GM12878 (cell line): ENCODE data around the gene ATF6. TPM values are rescaled to one million over a fixed set of nuclear protein-coding genes. Genes with fewer than 3 reads are reported as not detected.

Experiments
- ATAC-seq: fragments of 200-7000 bp; cut with Tn5 transposase; 3 replicates; pipeline ENCODE4 v1.9.1; 2020; ENCODE audit warnings: mild to moderate bottlenecking, moderate library complexity
- BruUV-seq: library from RNA; stranded (reverse); fragments of 400-500 nt; replicated peaks from 2 replicates; lab custom pipeline; 2021; lab: Mats Ljungman, UMichigan
- CTCF ChIA-PET: fragments of 300-600 bp; sonication (Branson Sonifier 250); formaldehyde crosslinking; extraction: SDS; loops from one replicate; lab custom pipeline; 2021; ENCODE audit warnings: inconsistent platforms; lab: Yijun Ruan, JAX
- POLR2A ChIA-PET: fragments of 350-600 bp; formaldehyde crosslinking; extraction: SDS; loops from one replicate; lab custom pipeline; 2021; ENCODE audit warnings: inconsistent platforms; lab: Charles Lee
- RAD21 ChIA-PET: fragments of 300-600 bp; sonication (Branson Sonifier 250); formaldehyde crosslinking; loops from one replicate; lab custom pipeline; 2023; ENCODE audit warnings: antibody characterized with exemption; ENCODE audit not compliant: unreplicated experiment; lab: Charles Lee
- SMC1A ChIA-PET: fragments of 300-600 bp; sonication (Branson Sonifier 250); formaldehyde crosslinking; loops from one replicate; lab custom pipeline; 2023; ENCODE audit not compliant: unreplicated experiment, uncharacterized antibody; lab: Charles Lee
- DNase-seq: peaks from one replicate; pipeline ENCODE4 v3.0.0-alpha.2; 2011; ENCODE audit warnings: low read depth, low spot score
- FAIRE-seq: peaks from 3 replicates; lab custom pipeline; 2011; peaks lifted over from hg19 to GRCh38; lab: Jason Lieb, UNC
- H2AFZ ChIP-seq: 2 replicates; pipeline ENCODE4 v1.6.0; 2011; ENCODE audit warnings: low read depth, low read length, control low read depth; ENCODE audit not compliant: control insufficient read depth
- H3K27ac ChIP-seq: 2 replicates; pipeline ENCODE4 v1.5.1; 2011; ENCODE audit warnings: control low read depth; ENCODE audit not compliant: control insufficient read depth, insufficient read depth
- H3K27me3 ChIP-seq, 2 experiments: replicated peaks in 1 of 2; 2 replicates each; pipeline versions ENCODE4 v1.6.0 to v1.6.1; 2011; ENCODE audit warnings: low read length in 1 of 2; ENCODE audit not compliant: control insufficient read depth in 2 of 2, insufficient read depth in 2 of 2
- H3K36me3 ChIP-seq, 2 experiments: 2 replicates each; pipeline ENCODE4 v1.5.1; 2011; ENCODE audit warnings: low read length in 1 of 2; ENCODE audit not compliant: control insufficient read depth in 2 of 2, insufficient read depth in 2 of 2
- H3K4me1 ChIP-seq: 2 replicates; pipeline ENCODE4 v1.6.1; 2011; ENCODE audit warnings: mild to moderate bottlenecking, low read length, moderate library complexity, mixed read lengths; ENCODE audit not compliant: control insufficient read depth, insufficient read depth
- H3K4me2 ChIP-seq: 2 replicates; pipeline ENCODE4 v1.6.0; 2011; ENCODE audit warnings: control low read depth; ENCODE audit not compliant: control insufficient read depth, insufficient read depth
- H3K4me3 ChIP-seq: fragments of 200-600 bp; sonication (generic); 2 replicates; pipeline ENCODE4 v1.5.1; 2016
- H3K79me2 ChIP-seq: 2 replicates; pipeline ENCODE4 v1.6.0; 2011; ENCODE audit warnings: low read length; ENCODE audit not compliant: control insufficient read depth, insufficient read depth
- H3K9ac ChIP-seq: 2 replicates; pipeline ENCODE4 v1.8.0; 2011; ENCODE audit warnings: low read length, control low read depth, mixed read lengths; ENCODE audit not compliant: control insufficient read depth, insufficient read depth
- H3K9me3 ChIP-seq: replicated peaks from 3 replicates; pipeline ENCODE4 v1.5.1; 2011; ENCODE audit warnings: mild to moderate bottlenecking, low read length; ENCODE audit not compliant: control insufficient read depth, insufficient read depth
- H4K20me1 ChIP-seq: 2 replicates; pipeline ENCODE4 v1.6.0; 2011; ENCODE audit not compliant: control insufficient read depth, insufficient read depth
- BHLHE40 ChIP-seq, 2 experiments: fragments of 450-650 bp in 1 of 2; IDR thresholded peaks; 2 replicates each; pipeline ENCODE4 v1.6.1; 2011 to 2017; ENCODE audit warnings: low read depth in 2 of 2, borderline replicate concordance in 1 of 2, improper control_type of control experiment in 1 of 2, low read length in 1 of 2, mild to moderate bottlenecking in 1 of 2
- BMI1 ChIP-seq: fragments of 450-650 bp; IDR thresholded peaks from 2 replicates; pipeline ENCODE4 v1.6.1; 2016; ENCODE audit warnings: mild to moderate bottlenecking, moderate library complexity, borderline replicate concordance
- MYC ChIP-seq: IDR thresholded peaks from 2 replicates; pipeline ENCODE4 v1.6.1; 2011; ENCODE audit warnings: mild to moderate bottlenecking, low read length, moderate library complexity, inconsistent platforms; ENCODE audit not compliant: insufficient read depth, insufficient replicate concordance, insufficient read length, severe bottlenecking
- NR2C1 ChIP-seq: fragments of 450-650 bp; IDR thresholded peaks from 2 replicates; pipeline ENCODE4 v1.6.1; 2017; ENCODE audit warnings: antibody characterized with exemption, mild to moderate bottlenecking, moderate library complexity
- STAT1 ChIP-seq: fragments of 450-650 bp; conservative IDR thresholded peaks from 2 replicates; pipeline ENCODE4 v1.6.1; 2014; ENCODE audit warnings: antibody characterized with exemption, mild to moderate bottlenecking
- SUPT20H ChIP-seq: IDR thresholded peaks from 2 replicates; pipeline ENCODE4 v1.6.1; 2011; ENCODE audit warnings: low read depth, mild to moderate bottlenecking, low read length, moderate library complexity, borderline replicate concordance; ENCODE audit not compliant: control insufficient read depth
- TARDBP ChIP-seq: IDR thresholded peaks from 2 replicates; pipeline ENCODE4 v1.6.1; 2016; ENCODE audit warnings: borderline replicate concordance
- YY1 ChIP-seq: IDR thresholded peaks from 2 replicates; pipeline ENCODE4 v1.6.1; 2011; ENCODE audit warnings: low read depth, mild to moderate bottlenecking, low read length
- WGBS: methylation state at CpG from one replicate; pipeline ENCODE4 v1.1.6; 2016; ENCODE audit warnings: low lambda C conversion rate; ENCODE audit not compliant: insufficient replicate concordance, insufficient coverage; ENCODE audit errors: missing lambda C conversion rate; 5-methylcytosine and 5-hydroxymethylcytosine counted together
- in situ Hi-C: fragments of 300-500 bp; cut with MboI; formaldehyde crosslinking; loops from 9 replicates; pipeline ENCODE4 v1.14.3; 2018; ENCODE audit warnings: mixed read lengths
- intact Hi-C: fragments of 100-400 bp; cut with micrococcal nuclease; formaldehyde crosslinking; loops from one replicate; pipeline ENCODE4 v1.14.2; 2022; ENCODE audit not compliant: unreplicated experiment
- polyA plus RNA-seq, 11 experiments: library from polyadenylated mRNA; depleted of rRNA in 4 of 11; unstranded in 6 of 11; stranded (reverse) in 5 of 11; fragments of >200 nt; fragmentation: Nextera tagmentation in 4 of 11; fragmentation: Illumina TruSeq in 1 of 11; extraction: Ambion mirVana in 4 of 11; extraction: Trizol in 1 of 11; gene quantifications; 1 replicate in 1 of 11; 2 replicates in 10 of 11; pipeline versions ENCODE4 v1.2.1 to v1.2.3, GENCODE V29; 2011 to 2016; ENCODE audit warnings: inconsistent platforms in 2 of 11, missing spikeins in 2 of 11, low read depth in 1 of 11
- total RNA-seq, 4 experiments: library from RNA; depleted of rRNA in 3 of 4; stranded (reverse); fragments of >200 nt in 3 of 4; fragmentation: Illumina TruSeq in 1 of 4; extraction: Trizol in 1 of 4; gene quantifications; 2 replicates each; pipeline versions ENCODE4 v1.2.1 to v1.2.3, GENCODE V29; 2013 to 2021

ATF6 gene
- total and polyA plus RNA-seq, 10 of the 15 experiments (the other 5 are each of a cell fraction or from before 2014, with no cell fraction given) = 7.8 to 24.3 (median 14.7) TPM

DNA sequence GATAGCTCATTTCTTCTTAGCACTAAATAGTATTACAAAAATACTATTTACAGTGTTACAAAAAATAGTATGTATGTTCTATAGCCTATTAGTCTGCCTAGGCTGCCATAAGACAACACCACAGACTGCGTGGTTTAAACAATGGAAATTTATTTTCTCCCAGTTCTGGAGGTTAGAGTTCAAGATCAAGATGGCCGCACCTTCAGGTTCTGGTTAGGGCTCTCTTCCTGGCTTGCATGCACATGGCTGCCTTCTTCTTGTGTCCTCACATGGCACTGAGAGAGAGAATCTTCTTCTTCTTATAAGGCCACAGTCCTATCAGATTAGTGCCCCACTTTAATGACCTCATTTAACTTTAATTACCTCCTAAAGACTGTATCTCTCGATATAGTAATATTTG, 4.1 kb downstream of the ATF6 start:
- DNase-seq = no peak
- TF ChIP-seq TARDBP (no peak), NR2C1 (peak; percentile 23; the same call in 1 of the 2 replicates), SUPT20H (no peak), BHLHE40 (IDR thresholded peaks at IDR 0.05; ENCODE audit: borderline replicate concordance in 1 of 2, low read depth in 2 of 2, low read length in 1 of 2) (no peak), MYC (no peak), YY1 (peak; percentile 70), STAT1 (no peak), BMI1 (no peak)
- RAD21 ChIA-PET = no interaction called here
- Histone ChIP-seq H2AFZ (no peak overlapping the region), H3K27me3 (no peaks in the 10 kb centered on the region), H3K4me1 (peaks cover 17% of the 10 kb centered on the region), H4K20me1 (no peaks in the 10 kb centered on the region), H3K4me3 (peak overlapping the region; percentile 28; the same call in 1 of the 2 replicates), H3K4me2 (peak overlapping the region; percentile 83), H3K36me3 (no peaks in the 10 kb centered on the region), H3K27ac (no peak overlapping the region), H3K9ac (no peak overlapping the region), H3K9me3 (no peaks in the 10 kb centered on the region), H3K79me2 (peaks cover 95% of the 10 kb centered on the region)
- no TSS peak for BruUV-seq
- SMC1A ChIA-PET = interaction anchor here (0.6 to 1.2 kb wide), 3 partner anchors 15 to 694 kb away, joined by 3 to 5 read pairs (median 3); no protein-coding TSS in a partner anchor
- POLR2A ChIA-PET = no interaction called here
- no peak for FAIRE-seq
- 100% methylated on average over 3 of the region's 3 CpGs for WGBS
- intact Hi-C loops (no loop called here), in situ Hi-C loops (no loop called here)
- CTCF ChIA-PET = interaction anchor here (1.1 to 1.3 kb wide), 2 partner anchors 14 to 22 kb away, joined by 3 to 6 read pairs; no protein-coding TSS in a partner anchor
- ATAC-seq = no peak
